Aortic smooth muscle cell (primary cell): Measurements from ENCODE around the gene WDR64. TPM values are rescaled to one million over a fixed set of nuclear protein-coding genes. Genes with fewer than 3 reads are reported as not detected.

Source experiments
- total RNA-seq: library from RNA; depleted of rRNA; stranded (reverse); fragments of >200 nt; gene quantifications from 2 replicates; pipeline ENCODE4 v1.2.3, GENCODE V29; 2014

WDR64 gene
- total RNA-seq: not detected in 2 replicates

DNA sequence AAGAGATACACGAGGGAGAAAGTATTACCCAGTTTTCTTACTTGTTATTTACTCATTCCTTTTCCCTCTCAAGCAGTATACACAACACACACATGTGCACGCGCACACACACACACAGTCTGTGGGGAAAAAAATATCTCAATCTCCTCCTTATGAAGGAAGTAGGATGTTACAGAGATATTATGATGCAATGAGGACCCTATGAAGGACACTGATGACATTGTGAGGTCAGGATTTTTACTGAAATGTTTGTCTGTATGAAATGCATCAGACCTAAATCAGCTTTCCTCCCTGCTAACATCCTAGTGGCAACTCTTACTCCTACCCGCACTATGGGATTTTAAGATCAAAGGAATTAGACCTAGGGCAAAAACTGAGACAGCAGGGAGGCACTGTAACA lies at the start of gene WDR64:
TSS of gene WDR64 (plus strand) at position 270 of the 400 bp plus-strand sequence. CDS start 204 bp downstream, outside the sequence.

GRCh38 chr1:241640149-241640866 lies 11.8 kb upstream of the WDR64 start, which contains the start of the genes CHML and OPN3:
Gene CHML (minus strand): TSS chr1:241640369. CDS start chr1:241635766, 4,603 bp downstream.
Gene OPN3 (minus strand): TSS chr1:241640369. CDS start chr1:241640254, 115 bp downstream.

GRCh38 chr1:241847796-241848685 lies 196.0 kb downstream of the WDR64 start, which contains the start of gene EXO1:
Gene EXO1 (plus strand): TSS chr1:241848204. CDS start chr1:241850426, 2,222 bp downstream.

Other genes starting within 250 kb of the WDR64 start
- gene FH, start 132.5 kb upstream of the WDR64 start, total RNA-seq: 87.9 and 99.9 TPM in 2 replicates
- 0.06 and 0.53 TPM in 2 replicates for gene KMO, start 119.9 kb upstream of the WDR64 start, total RNA-seq
- gene CHML, start 11.9 kb upstream of the WDR64 start, total RNA-seq: 6.9 and 7.7 TPM in 2 replicates
- 9.2 and 11.1 TPM in 2 replicates for gene OPN3, start 11.9 kb upstream of the WDR64 start, total RNA-seq
- 6.3 and 13.7 TPM in 2 replicates for gene EXO1, start 195.9 kb downstream of the WDR64 start, total RNA-seq